Gastrocnemius medialis (tissue), 4 donors: ENCODE data around the gene ENKD1.
"Not testable (repeated sequence)": the region's sequence is repeated elsewhere in the genome, so short reads cannot be mapped to it uniquely, and the experiment has no call there.

ENCODE experiments used
- CTCF ChIP-seq, 5 experiments: fragments of 450-650 bp in 3 of 5; fragments of 200-600 bp in 2 of 5; sonication (generic) in 2 of 5; IDR thresholded peaks in 4 of 5; conservative IDR thresholded peaks in 1 of 5; 1 replicate in 4 of 5; 2 replicates in 1 of 5; pipeline ENCODE4 v1.5.1; 2016 to 2019; ENCODE audit warnings: antibody characterized with exemption in 5 of 5, mild to moderate bottlenecking in 3 of 5, moderate library complexity in 3 of 5
- POLR2A ChIP-seq, 2 donors: fragments of 450-650 bp; IDR thresholded peaks; one replicate each; pipeline ENCODE4 v1.6.1; 2017; ENCODE audit warnings: antibody characterized with exemption in 2 of 2, mild to moderate bottlenecking in 2 of 2, moderate library complexity in 2 of 2

GRCh38 chr16:67693517-67694285, 27.2 kb upstream of the ENKD1 start:
- TF ChIP-seq CTCF (IDR thresholded peaks at IDR 0.05 in 4 of 5, conservative IDR thresholded peaks at IDR 0.05 in 1 of 5); POLR2A (IDR thresholded peaks at IDR 0.05): not testable (repeated sequence)
